ENCODE measurements around the gene SHROOM4.

SHROOM4 gene

GRCh38 chrX:50606300-50606950, 207.6 kb downstream of the SHROOM4 start:
- Histone ChIP-seq H3K9me2 (replicated peaks; ENCODE audit: control insufficient read depth, low read length) (no peaks in the 10 kb centered on the region), H3K4me2 (ENCODE audit: low read length) (no peak overlapping the region), H4K20me1 (ENCODE audit: control insufficient read depth, insufficient read depth, low read depth, low read length) (no peaks in the 10 kb centered on the region), H3K79me2 (ENCODE audit: control insufficient read depth, low read length) (no peaks in the 10 kb centered on the region), H3K27me3 (ENCODE audit: control insufficient read depth, low read length) (no peaks in the 10 kb centered on the region), H3K27ac (ENCODE audit: low read depth, low read length) (no peak overlapping the region), H3K4me3 (ENCODE audit: low read length) (no peak overlapping the region), H3K4me1 (ENCODE audit: control insufficient read depth, low read length) (no peaks in the 10 kb centered on the region), H3K36me3 (ENCODE audit: control insufficient read depth, low read length) (no peaks in the 10 kb centered on the region), H3F3A (ENCODE audit: control insufficient read depth, insufficient read depth) (no peaks in the 10 kb centered on the region), H3K9me3 (ENCODE audit: control insufficient read depth, insufficient read depth, low read length) (no peaks in the 10 kb centered on the region)
- TF ChIP-seq EZH2phosphoT487 (IDR thresholded peaks at IDR 0.05; ENCODE audit: borderline replicate concordance, low read length) = no peak
- TF ChIP-seq, protein P1, sequence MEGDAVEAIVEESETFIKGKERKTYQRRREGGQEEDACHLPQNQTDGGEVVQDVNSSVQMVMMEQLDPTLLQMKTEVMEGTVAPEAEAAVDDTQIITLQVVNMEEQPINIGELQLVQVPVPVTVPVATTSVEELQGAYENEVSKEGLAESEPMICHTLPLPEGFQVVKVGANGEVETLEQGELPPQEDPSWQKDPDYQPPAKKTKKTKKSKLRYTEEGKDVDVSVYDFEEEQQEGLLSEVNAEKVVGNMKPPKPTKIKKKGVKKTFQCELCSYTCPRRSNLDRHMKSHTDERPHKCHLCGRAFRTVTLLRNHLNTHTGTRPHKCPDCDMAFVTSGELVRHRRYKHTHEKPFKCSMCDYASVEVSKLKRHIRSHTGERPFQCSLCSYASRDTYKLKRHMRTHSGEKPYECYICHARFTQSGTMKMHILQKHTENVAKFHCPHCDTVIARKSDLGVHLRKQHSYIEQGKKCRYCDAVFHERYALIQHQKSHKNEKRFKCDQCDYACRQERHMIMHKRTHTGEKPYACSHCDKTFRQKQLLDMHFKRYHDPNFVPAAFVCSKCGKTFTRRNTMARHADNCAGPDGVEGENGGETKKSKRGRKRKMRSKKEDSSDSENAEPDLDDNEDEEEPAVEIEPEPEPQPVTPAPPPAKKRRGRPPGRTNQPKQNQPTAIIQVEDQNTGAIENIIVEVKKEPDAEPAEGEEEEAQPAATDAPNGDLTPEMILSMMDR (IDR thresholded peaks at IDR 0.05; ENCODE audit: low read depth, low read length, poor library complexity, severe bottlenecking) = no peak

- no peak overlapping the region for H3K27ac ChIP-seq (ENCODE audit: low read depth, low read length)
Measured at GRCh38 chrX:50596056-50596455, 217.9 kb downstream of the SHROOM4 start.

DNA sequence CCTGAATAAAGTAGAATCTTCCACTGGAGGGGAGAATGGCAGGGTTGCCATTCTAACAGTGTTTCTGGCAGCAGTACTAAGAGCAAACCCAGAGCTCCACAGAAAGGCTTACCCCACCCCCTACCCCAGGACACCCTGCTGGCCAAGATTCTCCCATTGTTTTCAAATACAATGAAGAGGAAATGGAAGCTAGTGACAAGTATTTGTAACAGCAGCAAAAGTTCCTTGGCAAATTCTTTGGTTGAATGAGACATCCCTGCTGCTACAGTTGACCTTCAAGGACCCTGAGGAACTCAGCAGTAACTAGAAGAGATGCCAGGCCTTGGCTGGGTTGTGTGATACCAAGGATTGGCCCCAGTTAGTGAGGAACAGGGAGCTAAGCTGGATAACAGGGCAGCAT, 219.2 kb downstream of the SHROOM4 start:
- Histone ChIP-seq H3K27me3 (ENCODE audit: control insufficient read depth, low read length) (no peaks in the 10 kb centered on the region), H3K9me2 (replicated peaks; ENCODE audit: control insufficient read depth, low read length) (no peaks in the 10 kb centered on the region), H3K4me2 (ENCODE audit: low read length) (no peak overlapping the region), H4K20me1 (ENCODE audit: control insufficient read depth, insufficient read depth, low read depth, low read length) (no peaks in the 10 kb centered on the region), H3K4me3 (ENCODE audit: low read length) (no peak overlapping the region), H3F3A (ENCODE audit: control insufficient read depth, insufficient read depth) (no peaks in the 10 kb centered on the region), H3K4me1 (ENCODE audit: control insufficient read depth, low read length) (no peaks in the 10 kb centered on the region), H3K36me3 (ENCODE audit: control insufficient read depth, low read length) (no peaks in the 10 kb centered on the region), H3K27ac (ENCODE audit: low read depth, low read length) (no peak overlapping the region), H3K9me3 (ENCODE audit: control insufficient read depth, insufficient read depth, low read length) (no peaks in the 10 kb centered on the region), H3K79me2 (ENCODE audit: control insufficient read depth, low read length) (no peaks in the 10 kb centered on the region)
- TF ChIP-seq, protein P1 (IDR thresholded peaks at IDR 0.05; ENCODE audit: low read depth, low read length, poor library complexity, severe bottlenecking) = no peak
- no peak for TF ChIP-seq EZH2phosphoT487 (IDR thresholded peaks at IDR 0.05; ENCODE audit: borderline replicate concordance, low read length)

More at GRCh38 chrX:50596056-50596455, 217.9 kb downstream of the SHROOM4 start:
- no peak overlapping the region for H3K4me3 ChIP-seq (ENCODE audit: low read length)
- H4K20me1 ChIP-seq (ENCODE audit: control insufficient read depth, insufficient read depth, low read depth, low read length) = no peaks in the 10 kb centered on the region
- no peaks in the 10 kb centered on the region for H3K79me2 ChIP-seq (ENCODE audit: control insufficient read depth, low read length)
- H3K4me2 ChIP-seq (ENCODE audit: low read length) = no peak overlapping the region
- no peaks in the 10 kb centered on the region for H3K27me3 ChIP-seq (ENCODE audit: control insufficient read depth, low read length)
- H3K9me3 ChIP-seq (ENCODE audit: control insufficient read depth, insufficient read depth, low read length) = no peaks in the 10 kb centered on the region
- H3F3A ChIP-seq (ENCODE audit: control insufficient read depth, insufficient read depth) = no peaks in the 10 kb centered on the region
- H3K9me2 ChIP-seq (replicated peaks; ENCODE audit: control insufficient read depth, low read length) = no peaks in the 10 kb centered on the region
- TF ChIP-seq, protein P1 (IDR thresholded peaks at IDR 0.05; ENCODE audit: low read depth, low read length, poor library complexity, severe bottlenecking) = no peak
- TF ChIP-seq EZH2phosphoT487 (IDR thresholded peaks at IDR 0.05; ENCODE audit: borderline replicate concordance, low read length) = no peak
- no peaks in the 10 kb centered on the region for H3K4me1 ChIP-seq (ENCODE audit: control insufficient read depth, low read length)
- H3K36me3 ChIP-seq (ENCODE audit: control insufficient read depth, low read length) = no peaks in the 10 kb centered on the region

All from DOHH2 (cell line).